Astrocyte of the spinal cord (primary cell): ENCODE data around the gene KIF26A.

Experiments
- DNase-seq: peaks from one replicate; pipeline ENCODE4 v3.0.0; 2011; ENCODE audit warnings: low read depth, low spot score
- H3K4me3 ChIP-seq: 2 replicates; pipeline ENCODE4 v1.5.1; 2011; ENCODE audit warnings: low read depth, mild to moderate bottlenecking, low read length, moderate library complexity
- CTCF ChIP-seq: IDR thresholded peaks from 2 replicates; pipeline ENCODE4 v1.5.1; 2012; ENCODE audit warnings: low read depth, mild to moderate bottlenecking, low read length, inconsistent platforms
- in situ Hi-C: cut with HindIII; loops from 2 replicates; pipeline ENCODE4 v1.10.0; 2017; ENCODE audit warnings: low sequenced_read_pairs

The KIF26A gene

GRCh38 chr14:104105822-104106470 is 32.4 kb upstream of the KIF26A start:
- DNase-seq: no peak
- TF ChIP-seq CTCF: no peak
- H3K4me3 ChIP-seq: no peak overlapping the region
- in situ Hi-C loops: no loop called here

GRCh38 chr14:104106471-104106991 is 31.9 kb upstream of the KIF26A start:
- no peak for DNase-seq
- in situ Hi-C loops: no loop called here
- no peak overlapping the region for H3K4me3 ChIP-seq
- TF ChIP-seq CTCF: no peak

- DNase-seq: no peak
- no peak overlapping the region for H3K4me3 ChIP-seq
- in situ Hi-C loops: no loop called here
- TF ChIP-seq CTCF: no peak
These were observed 31.2 kb upstream of the KIF26A start for GRCh38 chr14:104107101-104107581.

- in situ Hi-C loops: no loop called here
- no peak for TF ChIP-seq CTCF
- DNase-seq: no peak
- H3K4me3 ChIP-seq: no peak overlapping the region
These were observed 30.5 kb upstream of the KIF26A start for GRCh38 chr14:104107611-104108569.

GRCh38 chr14:104108570-104109541 is 29.5 kb upstream of the KIF26A start:
- no peak overlapping the region for H3K4me3 ChIP-seq
- in situ Hi-C loops: no loop called here
- no peak for DNase-seq
- no peak for TF ChIP-seq CTCF
